Skin epidermis (tissue), 12 donors: Measurements from ENCODE around the gene SORCS1.
"Not testable (repeated sequence)": the region's sequence is repeated elsewhere in the genome, so short reads cannot be mapped to it uniquely, and the experiment has no call there.

Source experiments
- H3K27ac ChIP-seq, 21 experiments: fragments of 200-600 bp; sonication (generic) in 11 of 21; one replicate each; pipeline ENCODE4 v1.5.0; 2020; ENCODE audit warnings: mild to moderate bottlenecking in 3 of 21, inconsistent platforms in 2 of 21, moderate library complexity in 2 of 21
- H3K4me3 ChIP-seq, 7 experiments: fragments of 200-600 bp; sonication (generic) in 2 of 7; one replicate each; pipeline ENCODE4 v1.5.0; 2020; ENCODE audit warnings: inconsistent platforms in 2 of 7, mild to moderate bottlenecking in 2 of 7, moderate library complexity in 1 of 7

The SORCS1 gene

DNA sequence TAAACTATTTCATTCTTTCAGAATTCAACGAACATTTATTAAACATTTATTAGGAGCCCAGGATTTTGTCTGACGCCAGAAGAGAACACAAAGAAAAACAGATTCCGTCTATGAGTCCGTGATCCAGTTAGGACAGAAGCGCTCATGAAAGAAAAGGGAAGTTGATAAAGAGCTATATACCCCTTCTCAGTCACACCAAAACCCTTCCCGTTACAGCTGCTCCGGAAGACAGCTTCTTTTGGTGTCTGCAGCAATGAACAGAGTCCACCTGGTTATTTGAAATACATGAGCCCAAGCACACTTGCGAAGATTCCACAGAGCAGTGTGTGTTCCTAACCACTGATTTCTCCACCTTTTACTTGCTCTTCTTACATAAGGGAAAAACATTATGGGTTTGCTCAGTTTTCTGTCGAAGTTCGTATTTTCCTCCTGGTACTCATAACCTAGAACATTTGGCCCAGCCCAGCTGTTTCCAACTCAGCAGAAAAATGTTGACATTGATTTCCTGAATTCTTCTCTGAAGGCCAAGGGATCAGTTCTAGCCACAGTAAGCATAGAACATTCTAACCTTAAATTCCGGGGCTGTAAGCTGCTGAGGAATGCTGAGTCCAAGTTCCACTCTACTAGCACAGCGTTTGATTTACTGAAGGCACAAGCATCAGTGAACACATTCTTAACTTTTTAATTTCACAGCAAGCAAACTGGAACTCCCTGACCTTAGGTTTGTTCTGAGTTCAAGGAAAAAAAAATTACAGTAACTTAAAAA is 206.5 kb downstream of the SORCS1 start:
- peak overlapping the region in 2 of 21 experiments; percentile 42 to 62 for H3K27ac ChIP-seq
- no peak overlapping the region for H3K4me3 ChIP-seq

DNA sequence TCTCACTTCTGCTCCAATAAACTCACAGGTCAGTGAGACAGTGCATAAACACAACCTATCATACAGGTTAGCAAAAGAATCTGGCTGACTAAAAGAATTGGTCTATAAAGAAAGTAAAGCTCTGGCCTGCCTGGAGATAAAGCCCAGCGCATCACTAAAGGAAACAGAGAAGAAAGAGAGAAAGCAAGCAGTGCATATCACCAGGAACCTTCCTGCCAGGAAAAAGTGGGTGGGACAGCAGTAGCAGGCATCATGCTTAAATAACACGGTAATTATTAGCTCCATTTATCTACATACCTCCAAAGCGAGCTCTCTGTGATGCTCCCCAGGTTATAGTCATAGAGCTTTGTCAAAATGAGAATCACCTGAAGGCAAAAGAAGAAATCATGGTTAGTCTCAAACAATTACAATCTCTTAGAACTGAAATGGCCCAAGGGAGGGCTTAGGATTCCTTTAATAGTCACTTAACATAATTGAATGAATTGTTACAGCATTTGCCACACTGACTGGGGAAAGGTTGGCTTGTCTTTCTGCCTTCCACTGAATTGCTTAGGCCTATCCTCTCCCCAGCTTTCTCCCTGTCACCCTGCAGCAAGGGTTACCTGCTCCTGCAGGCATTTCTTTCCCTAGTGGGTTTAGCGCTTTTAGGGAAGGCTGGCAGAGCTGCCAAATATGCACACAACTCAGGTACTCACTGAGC is 208.1 kb downstream of the SORCS1 start:
- Histone ChIP-seq H3K4me3 (no peak overlapping the region), H3K27ac (no peak overlapping the region)

DNA sequence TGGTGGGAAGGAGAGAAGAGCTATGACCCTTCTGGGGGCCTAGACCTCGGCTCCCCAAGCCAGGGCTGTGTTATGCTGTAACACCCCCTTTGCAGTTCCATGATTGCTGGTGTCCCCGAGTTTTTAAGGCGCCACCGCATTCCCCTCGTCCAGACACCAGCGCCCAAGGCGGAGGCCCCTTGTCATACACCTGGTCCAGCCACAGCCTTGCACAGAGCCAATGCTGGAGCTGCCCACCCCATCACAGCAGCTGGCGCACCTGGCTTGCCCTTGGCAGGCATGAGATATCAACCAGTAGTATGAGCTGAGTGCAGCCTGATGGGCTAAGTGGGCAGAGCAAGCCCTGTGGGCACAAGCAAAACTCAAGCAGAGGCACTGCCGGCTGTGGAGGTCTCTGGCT is 209.4 kb downstream of the SORCS1 start:
- Histone ChIP-seq H3K27ac (no peak overlapping the region), H3K4me3 (no peak overlapping the region)

DNA sequence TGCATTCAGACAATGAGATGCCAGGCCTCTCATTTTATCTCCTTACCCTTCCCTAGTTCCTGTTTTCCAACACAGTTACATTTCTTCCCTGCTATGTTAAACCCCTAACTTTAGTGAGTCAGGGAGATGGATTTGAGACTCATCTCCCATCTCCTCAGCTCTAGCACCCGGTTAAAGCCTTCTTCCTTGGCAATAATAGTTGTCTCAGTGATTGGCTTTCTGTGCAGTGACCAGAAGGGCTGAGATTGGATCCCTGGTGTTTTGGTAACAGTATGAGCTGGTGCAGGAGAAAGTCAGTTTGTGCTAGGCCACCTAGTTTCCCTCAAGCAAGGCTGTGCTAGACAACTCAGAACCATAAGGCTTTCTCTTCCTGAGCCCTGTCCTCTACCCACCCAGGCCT is 212.5 kb downstream of the SORCS1 start:
- no peak overlapping the region for H3K27ac ChIP-seq
- H3K4me3 ChIP-seq = no peak overlapping the region

DNA sequence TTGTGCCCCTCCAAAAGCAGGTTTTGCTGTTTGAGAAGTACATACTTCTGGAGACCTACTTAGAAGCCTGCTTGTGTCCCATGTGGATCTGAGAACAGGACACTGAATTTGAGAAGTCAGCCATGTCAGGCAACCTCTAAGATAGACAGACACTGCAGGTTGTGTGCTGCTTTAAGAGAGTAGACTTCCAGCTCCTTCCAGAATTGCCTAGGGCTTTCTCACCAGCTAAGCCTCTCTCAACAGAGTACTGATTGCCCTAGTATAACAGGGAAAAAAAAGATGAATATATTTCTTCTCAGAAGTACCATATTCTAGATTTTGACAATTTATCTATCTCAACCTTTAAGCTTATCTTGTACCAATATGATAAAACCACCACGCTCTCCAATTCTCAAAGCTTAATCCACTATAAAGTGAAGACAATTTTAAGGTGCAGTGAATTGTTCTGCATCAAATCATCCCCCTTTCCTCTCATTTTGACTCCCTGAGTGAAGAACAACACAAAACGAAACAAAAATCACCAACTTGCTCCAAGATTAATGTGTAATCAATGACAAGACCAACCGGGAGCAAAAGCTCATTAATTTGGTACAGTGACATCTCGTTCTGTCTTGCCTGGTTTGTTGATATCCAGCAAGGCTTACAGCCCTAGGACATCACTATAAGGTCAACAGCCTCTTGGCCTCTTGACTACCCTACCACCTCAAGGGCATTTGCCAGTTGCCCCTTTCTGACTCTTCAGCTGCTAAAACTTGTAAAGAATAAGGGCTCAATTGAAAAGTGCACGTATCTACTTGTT is 214.6 kb downstream of the SORCS1 start:
- H3K4me3 ChIP-seq = no peak overlapping the region
- H3K27ac ChIP-seq = no peak overlapping the region

DNA sequence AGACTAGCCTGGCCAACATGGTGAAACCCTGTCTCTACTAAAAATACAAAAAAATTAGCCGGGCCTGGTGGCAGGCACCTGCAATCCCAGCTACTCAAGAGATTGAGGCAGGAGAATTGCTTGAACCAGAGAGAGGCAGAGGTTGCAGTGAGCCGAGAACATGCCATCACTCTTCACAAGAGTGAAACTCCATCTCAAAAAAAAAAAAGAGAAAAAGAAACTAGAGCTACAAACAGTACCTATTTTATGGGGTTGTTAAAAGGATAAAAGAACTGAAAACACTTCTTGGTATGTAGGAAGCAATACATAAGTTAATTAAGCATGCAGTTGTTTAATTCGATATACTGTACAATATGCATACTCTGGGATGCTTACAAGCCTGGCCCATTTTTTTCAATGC is 216.9 kb downstream of the SORCS1 start:
- H3K4me3 ChIP-seq = no peak overlapping the region
- H3K27ac ChIP-seq = no peak overlapping the region

DNA sequence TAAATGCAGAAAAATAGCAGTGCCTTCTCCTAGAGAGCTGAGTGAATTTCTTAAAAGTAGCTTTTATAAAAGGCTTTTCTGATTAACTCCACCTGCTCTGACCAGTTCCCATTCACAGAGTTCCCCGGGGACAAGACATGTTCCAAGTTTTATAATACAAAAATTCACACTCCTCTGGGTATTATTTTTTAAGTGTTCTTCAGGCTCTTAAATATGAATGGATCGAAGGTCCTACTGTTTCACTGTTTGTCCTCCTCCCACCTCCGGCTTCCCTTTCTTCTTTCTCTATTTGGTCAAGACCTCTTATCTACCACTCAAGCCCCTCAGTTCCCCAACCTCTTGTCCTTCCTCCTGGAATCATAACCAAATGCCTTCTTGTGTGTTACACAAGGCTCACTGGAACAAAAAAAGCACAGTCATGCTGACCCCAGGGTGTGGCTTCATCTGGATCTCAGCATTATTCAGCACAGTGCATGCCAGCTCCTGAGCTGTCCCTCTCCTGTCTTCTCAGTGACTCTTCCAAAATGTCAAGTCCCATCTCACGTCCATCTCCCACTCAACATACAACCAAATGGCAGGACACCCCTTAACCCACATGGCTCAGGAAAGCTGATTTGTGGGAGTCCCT is 222.4 kb downstream of the SORCS1 start:
- Histone ChIP-seq H3K4me3 (no peak overlapping the region), H3K27ac (no peak overlapping the region)

DNA sequence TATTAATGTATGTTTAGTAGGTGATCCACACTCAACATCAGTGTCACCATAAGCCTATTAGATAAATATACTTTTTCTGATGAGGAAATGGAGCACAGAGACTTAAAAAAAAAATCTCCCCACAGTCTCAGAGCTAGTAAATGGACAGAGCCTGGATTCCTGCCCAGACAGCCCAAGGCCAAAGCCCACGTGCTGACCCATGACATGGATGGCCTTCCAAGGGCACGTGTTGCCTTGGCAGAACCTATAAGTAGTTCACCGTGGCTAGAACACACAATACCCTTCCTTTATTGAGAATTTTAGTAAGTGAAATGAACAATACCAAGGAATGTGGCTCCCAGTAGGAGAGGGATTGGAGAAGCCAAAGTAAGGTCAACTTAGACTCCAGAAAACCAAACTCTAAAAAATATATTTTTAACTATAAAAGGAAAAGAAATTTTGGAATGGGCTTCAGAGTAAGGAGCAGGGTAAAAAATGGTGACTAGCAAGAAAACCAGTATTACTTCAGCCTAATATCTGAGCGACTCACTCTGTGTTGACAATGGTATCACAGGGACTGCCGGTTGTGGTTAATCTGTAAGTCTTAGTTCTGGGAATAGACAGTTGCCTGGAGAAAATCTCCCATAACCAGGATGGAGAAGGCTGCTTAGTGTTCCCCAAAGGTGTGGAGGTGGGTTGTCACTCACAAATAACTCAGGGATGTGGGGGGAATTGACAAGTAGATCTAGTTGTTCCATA is 223.0 kb downstream of the SORCS1 start:
- no peak overlapping the region for H3K4me3 ChIP-seq
- H3K27ac ChIP-seq = no peak overlapping the region

DNA sequence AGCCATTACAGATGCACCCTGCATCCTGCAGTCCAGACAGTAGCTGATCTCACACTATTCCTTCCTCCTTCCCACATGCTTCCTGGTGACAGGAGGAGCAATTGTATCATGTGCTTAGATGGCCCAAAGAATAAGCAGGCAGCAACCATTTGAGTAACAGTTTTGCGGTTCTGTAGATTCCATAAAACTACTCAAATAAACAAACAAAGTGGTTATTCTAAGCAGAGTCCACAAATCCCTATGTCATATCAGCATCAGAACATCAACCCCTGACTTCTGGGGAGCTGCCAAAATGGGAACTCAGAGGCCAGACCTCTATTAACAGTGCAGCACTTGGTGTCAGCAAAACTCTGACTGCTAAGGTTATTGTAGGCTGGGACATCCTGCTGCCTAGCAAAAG is 226.0 kb downstream of the SORCS1 start:
- no peak overlapping the region for H3K4me3 ChIP-seq

DNA sequence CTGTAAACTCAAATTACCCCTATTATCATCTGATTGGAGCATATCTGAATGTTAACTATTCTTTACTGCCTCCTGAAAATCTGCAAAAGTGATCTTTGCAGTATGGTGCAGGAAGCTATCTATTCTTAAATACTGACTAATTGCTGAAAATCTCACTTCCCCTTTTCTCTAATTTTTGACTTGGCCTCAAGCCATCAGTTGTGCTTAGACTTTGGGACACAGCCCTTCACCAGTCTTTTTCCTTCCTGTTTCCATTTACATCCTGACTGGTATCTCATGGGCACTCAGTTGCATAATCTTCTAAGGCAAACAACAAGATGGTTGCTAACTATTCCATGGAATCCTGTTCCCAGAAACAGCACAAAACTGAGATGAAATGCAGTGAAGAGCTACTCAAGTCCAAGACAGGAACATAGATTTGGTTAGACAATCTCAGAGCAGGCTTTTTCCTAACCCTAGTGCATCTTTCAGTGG is 228.5 kb downstream of the SORCS1 start:
- Histone ChIP-seq H3K4me3 (no peak overlapping the region), H3K27ac (peak overlapping the region in 2 of 21 experiments; percentile 23 to 64)

More for the DNA sequence above, 226.0 kb downstream of the SORCS1 start:
- H3K27ac ChIP-seq = no peak overlapping the region

DNA sequence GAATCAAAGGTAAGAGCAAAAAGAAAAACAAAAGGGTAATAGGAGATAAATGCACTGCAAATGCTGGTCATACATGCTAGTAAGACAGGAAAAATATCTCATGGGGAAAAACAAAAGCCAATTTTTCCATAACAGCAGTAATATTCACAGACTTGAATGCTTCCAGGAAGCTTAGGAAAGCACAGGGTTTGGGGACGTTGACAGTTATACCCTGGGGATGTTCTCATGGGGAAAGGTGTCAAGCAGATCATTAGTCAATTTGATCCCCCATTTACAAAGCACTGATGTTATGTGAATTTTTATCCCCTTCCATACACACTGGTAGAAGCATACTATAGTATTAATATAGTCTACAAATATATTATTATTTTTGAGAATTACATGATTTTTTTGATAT is 232.7 kb downstream of the SORCS1 start:
- Histone ChIP-seq H3K4me3 (no peak overlapping the region), H3K27ac (no peak overlapping the region)

DNA sequence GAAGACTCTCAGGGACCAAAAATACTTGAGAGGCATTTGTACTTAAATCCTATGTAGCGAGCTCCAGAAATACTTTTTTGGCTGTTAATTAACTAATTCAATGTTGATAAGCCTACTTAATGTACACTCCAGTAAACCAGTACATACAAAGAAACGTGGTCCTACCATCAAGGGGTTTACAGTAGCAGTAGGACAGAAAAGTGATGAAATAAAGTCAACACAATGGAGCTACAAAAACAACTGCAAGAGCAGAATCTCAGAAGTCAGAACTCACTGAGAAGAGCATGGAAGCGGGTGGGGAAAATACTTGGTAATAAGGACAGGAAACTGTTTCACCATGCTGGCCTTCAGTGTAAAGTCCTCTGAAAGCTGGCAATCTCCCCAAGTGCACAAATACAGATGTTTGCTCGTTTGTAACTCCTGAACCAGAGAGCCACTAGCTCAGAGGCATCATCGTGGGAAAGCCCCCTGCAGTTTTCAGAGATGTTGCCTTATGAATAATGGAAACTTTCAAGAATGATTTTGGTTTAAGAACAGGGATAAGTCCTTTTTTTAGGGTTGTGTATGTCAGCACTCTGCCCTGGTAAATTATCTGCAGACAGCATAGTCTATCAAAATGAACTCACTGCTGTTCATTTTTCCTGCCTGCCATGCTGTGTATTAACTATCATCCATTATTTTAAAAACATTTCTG is 233.2 kb downstream of the SORCS1 start:
- Histone ChIP-seq H3K27ac (no peak overlapping the region), H3K4me3 (no peak overlapping the region)

DNA sequence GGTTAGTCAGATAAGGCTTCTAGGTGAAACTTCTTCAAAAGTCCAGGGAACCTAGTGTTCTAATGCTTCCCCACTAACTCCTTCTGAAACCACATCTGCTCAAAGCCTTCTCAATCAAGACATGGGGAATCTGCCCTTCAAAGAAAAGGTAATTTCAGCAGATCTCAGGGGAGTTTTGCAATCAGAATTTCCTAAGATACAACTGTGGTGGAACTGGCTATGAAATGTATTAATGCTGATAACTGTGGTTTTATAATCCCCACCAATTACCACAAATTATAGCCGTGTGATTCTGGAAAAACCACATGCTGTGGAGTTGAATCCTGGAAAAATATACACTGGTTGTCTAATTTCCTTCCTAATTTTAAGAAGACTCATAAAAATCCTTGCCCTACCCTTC is 233.8 kb downstream of the SORCS1 start:
- no peak overlapping the region for H3K4me3 ChIP-seq
- no peak overlapping the region for H3K27ac ChIP-seq

DNA sequence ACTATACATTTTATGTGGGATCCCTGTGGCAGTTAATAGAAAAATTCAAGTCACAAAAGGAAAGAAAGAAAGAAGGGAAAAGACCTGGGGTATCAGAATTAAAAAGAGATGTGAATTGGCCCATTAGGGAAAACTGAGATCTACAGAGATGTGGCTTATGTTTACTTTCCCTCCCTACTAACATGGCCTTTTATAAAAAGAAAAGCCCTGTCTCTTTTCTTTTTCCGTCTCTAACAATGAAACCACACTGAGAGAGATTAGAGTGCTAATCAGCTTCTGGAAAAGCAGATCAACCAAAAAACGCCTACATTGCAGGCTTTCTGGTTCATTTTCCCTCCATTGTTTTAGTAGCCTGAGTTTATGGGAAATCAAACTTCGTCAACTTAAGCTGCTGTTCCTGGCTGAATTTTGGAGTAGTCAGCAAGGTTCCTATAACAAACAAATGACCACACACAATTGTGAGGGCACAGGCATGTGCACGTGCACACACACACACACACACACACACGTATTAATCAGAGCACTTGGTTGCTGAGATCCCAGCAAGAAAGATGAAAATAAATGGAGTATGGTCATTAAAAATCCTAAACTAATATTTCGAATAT is 235.1 kb downstream of the SORCS1 start:
- Histone ChIP-seq H3K4me3 (no peak overlapping the region), H3K27ac (no peak overlapping the region)

DNA sequence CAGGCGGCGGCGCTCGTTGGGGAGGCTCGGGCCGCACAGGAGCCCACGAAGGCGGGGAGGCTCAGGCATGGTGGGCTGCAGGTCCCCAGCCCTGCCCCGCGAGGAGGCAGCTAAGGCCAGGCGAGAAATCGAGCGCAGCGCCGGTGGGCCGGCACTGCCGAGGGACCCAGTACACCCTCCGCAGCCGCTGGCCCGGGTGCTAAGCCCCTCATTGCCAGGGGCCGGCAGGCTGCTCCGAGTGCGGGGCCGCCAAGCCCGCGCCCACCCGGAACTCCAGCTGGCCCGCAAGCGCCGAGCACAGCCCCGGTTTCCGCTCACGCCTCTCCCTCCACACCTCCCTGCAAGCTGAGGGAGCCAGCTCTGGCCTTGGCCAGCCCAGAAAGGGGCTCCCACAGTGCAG is 236.4 kb downstream of the SORCS1 start:
- not testable (repeated sequence) for H3K27ac ChIP-seq, H3K4me3 ChIP-seq

DNA sequence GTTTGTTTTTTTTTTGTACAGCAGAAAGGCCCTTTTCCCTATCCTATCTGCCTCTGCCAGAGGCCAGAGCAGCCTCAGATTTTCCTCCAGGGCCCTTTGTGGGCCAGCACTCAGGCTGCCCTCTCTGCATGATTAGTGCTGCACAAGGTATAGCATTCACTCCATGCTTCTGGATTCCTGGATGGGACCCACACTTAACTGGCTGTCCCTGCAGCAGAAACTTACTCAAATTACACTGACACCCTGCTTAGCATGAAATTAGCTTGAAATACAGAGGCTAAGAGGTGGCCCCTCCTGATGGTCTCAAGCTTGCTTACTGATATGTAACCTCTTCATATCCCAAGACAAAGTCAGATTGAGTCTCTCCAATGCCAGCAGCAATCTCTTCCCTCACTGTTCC is 239.3 kb downstream of the SORCS1 start:
- H3K4me3 ChIP-seq = no peak overlapping the region
- H3K27ac ChIP-seq = no peak overlapping the region

DNA sequence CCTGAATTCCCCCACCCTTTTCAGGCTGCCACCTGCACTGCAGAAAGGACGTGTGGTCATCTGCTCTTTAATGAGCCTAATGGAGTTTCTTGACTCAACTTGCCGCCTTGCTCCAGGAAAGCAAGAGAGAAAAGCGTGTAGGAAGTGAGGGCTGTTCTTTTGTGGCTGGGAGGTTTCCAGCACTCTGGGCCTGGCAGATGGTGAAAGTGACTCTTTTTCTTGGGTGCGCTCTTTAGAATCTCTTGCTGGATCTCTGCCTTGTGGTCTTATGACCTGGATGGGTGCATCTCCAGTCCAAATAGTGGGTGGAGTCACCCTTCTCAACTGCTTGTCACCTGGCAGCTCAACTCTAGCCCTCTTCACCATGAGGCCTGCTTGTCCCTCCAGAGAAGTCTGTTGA is 244.0 kb downstream of the SORCS1 start:
- Histone ChIP-seq H3K27ac (no peak overlapping the region), H3K4me3 (no peak overlapping the region)

DNA sequence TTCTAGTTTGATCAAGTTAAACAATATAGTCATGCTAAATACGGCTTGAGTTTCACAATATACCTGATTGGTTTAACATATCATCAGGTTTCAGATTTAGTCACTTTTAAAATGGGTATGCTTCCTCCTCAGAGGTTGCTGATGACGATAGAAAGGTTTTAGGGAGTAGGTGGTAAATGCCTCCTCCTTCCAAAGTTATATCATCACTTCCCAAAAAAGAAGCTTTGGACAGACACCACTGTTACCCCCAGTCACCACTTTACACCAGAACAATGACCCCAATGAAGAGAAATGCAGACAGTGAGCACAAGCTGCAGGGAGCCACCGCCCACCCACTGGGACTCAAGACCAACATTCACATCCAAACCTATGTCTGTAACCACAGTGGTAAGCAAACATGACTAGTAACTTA is 244.6 kb downstream of the SORCS1 start:
- H3K4me3 ChIP-seq = no peak overlapping the region
- no peak overlapping the region for H3K27ac ChIP-seq
